GM10266 (cell line): ENCODE data around the gene COBL.

Source experiments
- DNase-seq: peaks from one replicate; pipeline ENCODE4 v3.0.0; 2012; ENCODE audit errors: extremely low spot score
- TF ChIP-seq, protein P1 (sequence below): IDR thresholded peaks from 2 replicates; pipeline ENCODE4 v1.5.1; 2012; ENCODE audit warnings: mild to moderate bottlenecking, low read depth; ENCODE audit not compliant: control insufficient read depth, insufficient read depth; ENCODE audit errors: missing control alignments

The COBL gene

DNA sequence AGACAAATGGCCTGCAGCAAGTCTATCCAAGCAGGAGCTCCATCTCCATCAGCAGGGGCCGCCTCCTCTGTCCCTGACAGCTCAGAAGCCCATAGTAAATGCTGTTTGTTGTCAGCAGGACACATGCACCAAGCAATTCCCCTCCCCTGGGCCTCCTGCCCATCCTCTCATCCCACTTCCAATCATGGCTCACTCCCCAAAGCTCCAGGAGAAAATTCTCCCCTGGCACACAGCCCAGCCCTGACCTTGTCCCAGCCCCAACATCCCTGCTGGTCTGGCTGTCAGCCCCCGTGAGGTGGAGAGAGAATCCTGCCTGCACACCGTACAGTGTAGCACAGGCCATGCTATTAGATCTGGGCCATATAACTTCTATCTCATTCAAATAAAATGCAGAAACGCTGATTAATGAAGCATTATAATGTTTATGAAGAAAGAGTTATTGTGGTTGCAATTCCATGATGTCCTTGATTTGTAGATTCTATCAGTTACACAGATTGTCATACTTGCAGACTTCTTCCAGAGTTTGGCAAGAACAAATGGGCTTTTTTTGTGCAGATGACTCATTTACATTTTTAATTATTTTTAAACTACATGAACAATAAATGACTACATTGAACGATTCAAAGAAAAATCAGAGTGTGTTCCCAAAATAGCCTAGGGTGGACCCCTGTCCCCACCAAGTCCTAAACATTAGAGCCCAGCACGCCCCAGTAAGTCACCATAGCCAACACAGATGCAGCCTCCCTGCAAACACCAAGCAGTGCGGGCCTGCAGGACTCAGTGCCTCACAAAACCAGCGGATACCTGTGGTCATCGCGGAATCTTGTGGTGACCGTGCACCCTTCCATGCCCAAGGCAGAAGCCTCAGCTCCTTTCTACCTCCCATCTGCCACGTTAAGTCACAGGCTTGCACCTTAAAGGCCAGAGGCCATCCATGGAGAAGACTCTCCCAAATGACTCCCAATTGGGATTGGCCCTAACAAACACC is 70.1 kb downstream of the COBL start:
- DNase-seq = no peak
- TF ChIP-seq, protein P1, sequence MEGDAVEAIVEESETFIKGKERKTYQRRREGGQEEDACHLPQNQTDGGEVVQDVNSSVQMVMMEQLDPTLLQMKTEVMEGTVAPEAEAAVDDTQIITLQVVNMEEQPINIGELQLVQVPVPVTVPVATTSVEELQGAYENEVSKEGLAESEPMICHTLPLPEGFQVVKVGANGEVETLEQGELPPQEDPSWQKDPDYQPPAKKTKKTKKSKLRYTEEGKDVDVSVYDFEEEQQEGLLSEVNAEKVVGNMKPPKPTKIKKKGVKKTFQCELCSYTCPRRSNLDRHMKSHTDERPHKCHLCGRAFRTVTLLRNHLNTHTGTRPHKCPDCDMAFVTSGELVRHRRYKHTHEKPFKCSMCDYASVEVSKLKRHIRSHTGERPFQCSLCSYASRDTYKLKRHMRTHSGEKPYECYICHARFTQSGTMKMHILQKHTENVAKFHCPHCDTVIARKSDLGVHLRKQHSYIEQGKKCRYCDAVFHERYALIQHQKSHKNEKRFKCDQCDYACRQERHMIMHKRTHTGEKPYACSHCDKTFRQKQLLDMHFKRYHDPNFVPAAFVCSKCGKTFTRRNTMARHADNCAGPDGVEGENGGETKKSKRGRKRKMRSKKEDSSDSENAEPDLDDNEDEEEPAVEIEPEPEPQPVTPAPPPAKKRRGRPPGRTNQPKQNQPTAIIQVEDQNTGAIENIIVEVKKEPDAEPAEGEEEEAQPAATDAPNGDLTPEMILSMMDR = no peak

- DNase-seq = no peak
These were observed 71.7 kb downstream of the COBL start for GRCh38 chr7:51244885-51245284.

DNA sequence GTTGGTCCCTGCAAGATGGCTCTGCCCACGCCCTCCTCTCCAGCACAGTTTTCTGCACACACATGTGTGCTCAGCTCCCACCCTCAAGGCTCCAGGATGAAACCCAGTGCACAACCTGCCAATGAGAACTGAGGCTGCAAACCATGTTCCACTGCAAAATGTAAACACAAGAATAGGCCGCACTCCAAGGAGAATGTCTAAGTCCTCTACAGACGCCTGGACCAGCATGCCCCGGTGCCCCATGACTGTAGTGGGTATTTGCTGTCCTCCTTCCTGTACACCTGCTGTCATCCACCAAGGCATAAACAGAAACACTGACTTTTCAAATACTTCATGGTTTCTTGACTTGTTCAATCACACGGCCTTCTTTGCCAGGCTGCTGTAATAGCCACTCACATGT is 72.6 kb downstream of the COBL start:
- DNase-seq = no peak
- TF ChIP-seq, protein P1 = no peak

More at GRCh38 chr7:51244885-51245284, 71.7 kb downstream of the COBL start:
- TF ChIP-seq, protein P1 = no peak

DNA sequence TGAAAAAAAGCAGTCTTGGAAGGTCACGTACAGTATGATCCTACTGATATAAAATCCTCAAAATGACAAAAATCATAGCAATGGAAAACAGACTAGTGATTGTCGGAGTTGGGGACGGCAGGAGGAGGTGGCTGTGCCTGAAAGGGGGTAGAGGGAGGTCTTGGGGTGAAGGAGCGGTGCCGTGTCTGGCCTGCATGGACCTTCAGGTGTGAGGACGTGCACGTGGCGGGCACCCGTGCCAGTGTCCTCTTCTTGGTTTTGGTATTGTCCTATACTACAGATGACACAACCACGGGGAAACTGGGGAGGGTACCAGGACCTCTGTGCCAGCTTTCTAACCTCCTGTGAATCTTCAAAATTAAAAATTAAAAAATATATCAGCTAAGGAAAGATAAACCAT is 73.0 kb downstream of the COBL start:
- no peak for DNase-seq
- TF ChIP-seq, protein P1 = no peak

- no peak for DNase-seq
- TF ChIP-seq, protein P1 = no peak
These were observed 73.6 kb downstream of the COBL start for GRCh38 chr7:51242881-51243518.

- no peak for DNase-seq
- TF ChIP-seq, protein P1 = no peak
These were observed 74.5 kb downstream of the COBL start for GRCh38 chr7:51242007-51242691.
